Endothelial cell of umbilical vein (primary cell): ENCODE measurements around the gene TMEM62. TPM values are rescaled to one million over a fixed set of nuclear protein-coding genes. Genes with fewer than 3 reads are reported as not detected.
"Not testable (repeated sequence)": the region's sequence is repeated elsewhere in the genome, so short reads cannot be mapped to it uniquely, and the experiment has no call there.

ENCODE experiments used
- BruUV-seq: library from RNA; stranded (reverse); fragments of 400-500 nt; replicated peaks from 2 replicates; lab custom pipeline; 2021; lab: Mats Ljungman, UMichigan
- CTCF ChIA-PET: fragments of 300-600, 350-600 bp; sonication (Branson Sonifier 250); formaldehyde crosslinking; loops from one replicate; lab custom pipeline; 2021; ENCODE audit warnings: antibody characterized with exemption, inconsistent platforms; lab: Charles Lee
- POLR2A ChIA-PET: fragments of 300-600, 350-600 bp; sonication (Branson Sonifier 250); formaldehyde crosslinking; loops from one replicate; lab custom pipeline; 2021; ENCODE audit warnings: antibody characterized with exemption, inconsistent platforms; lab: Charles Lee
- DNase-seq: peaks from one replicate; pipeline ENCODE4 v3.0.0-alpha.2; 2011; ENCODE audit warnings: low read depth, low spot score
- FAIRE-seq: peaks from 2 replicates; lab custom pipeline; 2011; peaks lifted over from hg19 to GRCh38; lab: Jason Lieb, UNC
- H2AFZ ChIP-seq: 2 replicates; pipeline ENCODE4 v1.6.0; 2012; ENCODE audit warnings: low read depth, low read length, control low read depth, inconsistent platforms
- H3K27ac ChIP-seq: 2 replicates; pipeline ENCODE4 v1.5.1; 2011; ENCODE audit warnings: low read depth, mild to moderate bottlenecking, control low read depth, low read length, moderate library complexity; ENCODE audit not compliant: insufficient read depth
- H3K27me3 ChIP-seq, 2 experiments: 2 replicates each; pipeline versions ENCODE4 v1.6.0 to v1.6.1; 2011; ENCODE audit warnings: low read length in 2 of 2, mixed read lengths in 1 of 2; ENCODE audit not compliant: control insufficient read depth in 2 of 2, insufficient read depth in 2 of 2
- H3K36me3 ChIP-seq, 2 experiments: 2 replicates in 1 of 2; 3 replicates in 1 of 2; pipeline ENCODE4 v1.5.1; 2011; ENCODE audit warnings: low read length in 2 of 2, mild to moderate bottlenecking in 1 of 2, moderate library complexity in 1 of 2; ENCODE audit not compliant: control insufficient read depth in 2 of 2, insufficient read depth in 2 of 2; ENCODE audit errors: extremely low read depth in 1 of 2
- H3K4me1 ChIP-seq: 3 replicates; pipeline ENCODE4 v1.5.1; 2011; ENCODE audit warnings: mild to moderate bottlenecking, low read length; ENCODE audit not compliant: control insufficient read depth, insufficient read depth; ENCODE audit errors: extremely low read depth
- H3K4me2 ChIP-seq: 2 replicates; pipeline ENCODE4 v1.6.1; 2011; ENCODE audit warnings: low read length, control low read depth, mixed read lengths; ENCODE audit not compliant: insufficient read depth
- H3K4me3 ChIP-seq, 3 experiments: fragments of 200-600 bp in 1 of 3; sonication (generic), shearing (Covaris generic) in 1 of 3; replicated peaks in 1 of 3; 2 replicates each; pipeline ENCODE4 v1.5.1; 2011 to 2016; ENCODE audit warnings: control low read depth in 3 of 3, low read length in 3 of 3, mild to moderate bottlenecking in 2 of 3, inconsistent platforms in 1 of 3, low read depth in 1 of 3, moderate library complexity in 1 of 3; ENCODE audit not compliant: insufficient read depth in 1 of 3
- H3K79me2 ChIP-seq: 2 replicates; pipeline ENCODE4 v1.6.0; 2012; ENCODE audit warnings: low read length, inconsistent platforms; ENCODE audit not compliant: control insufficient read depth, insufficient read depth
- H3K9ac ChIP-seq: replicated peaks from 2 replicates; pipeline ENCODE3; 2011; ENCODE audit warnings: low read length, control low read depth; ENCODE audit not compliant: insufficient read depth; ENCODE audit errors: extremely low read depth
- H3K9me1 ChIP-seq: replicated peaks from 3 replicates; pipeline ENCODE4 v1.6.0; 2011; ENCODE audit warnings: mild to moderate bottlenecking, low read length; ENCODE audit not compliant: control insufficient read depth, insufficient read depth; ENCODE audit errors: extremely low read depth
- H3K9me3 ChIP-seq: replicated peaks from 2 replicates; pipeline ENCODE4 v1.5.1; 2012; ENCODE audit warnings: low read length, inconsistent platforms; ENCODE audit not compliant: control insufficient read depth, insufficient read depth
- H4K20me1 ChIP-seq: replicated peaks from 2 replicates; pipeline ENCODE3; 2011; ENCODE audit warnings: mild to moderate bottlenecking, low read length; ENCODE audit not compliant: control insufficient read depth, insufficient read depth; ENCODE audit errors: extremely low read depth
- EZH2 ChIP-seq: IDR thresholded peaks from 2 replicates; pipeline ENCODE4 v1.6.1; 2012; ENCODE audit warnings: borderline replicate concordance, low read depth, mild to moderate bottlenecking, moderate library complexity, low read length, inconsistent platforms; ENCODE audit not compliant: severe bottlenecking
- FOS ChIP-seq: IDR thresholded peaks from 2 replicates; pipeline ENCODE4 v1.6.1; 2011; ENCODE audit warnings: mild to moderate bottlenecking, low read length, moderate library complexity, borderline replicate concordance; ENCODE audit not compliant: insufficient read depth
- GATA2 ChIP-seq: IDR thresholded peaks from 2 replicates; pipeline ENCODE4 v1.7.0; 2011; ENCODE audit warnings: low read depth, mild to moderate bottlenecking, moderate library complexity, mixed read lengths, low read length; ENCODE audit not compliant: insufficient read length, insufficient read depth
- JUN ChIP-seq: IDR thresholded peaks from 2 replicates; pipeline ENCODE4 v1.6.1; 2011; ENCODE audit warnings: borderline replicate concordance, low read depth; ENCODE audit not compliant: insufficient read length, insufficient read depth
- MAX ChIP-seq: IDR thresholded peaks from 2 replicates; pipeline ENCODE4 v1.6.1; 2011; ENCODE audit not compliant: insufficient read depth, insufficient read length
- POLR2AphosphoS5 ChIP-seq: IDR thresholded peaks from 2 replicates; pipeline ENCODE4 v1.6.1; 2012; ENCODE audit warnings: low read depth, mild to moderate bottlenecking, control low read depth, low read length, moderate library complexity; ENCODE audit not compliant: insufficient read depth
- dilution Hi-C: fragments of 300-500 bp; cut with MboI; formaldehyde crosslinking; loops from one replicate; pipeline ENCODE4 v1.15.0; 2019; ENCODE audit warnings: low sequenced_read_pairs; ENCODE audit not compliant: extremely low pct_ligation_motif_present
- intact Hi-C: fragments of 100-400 bp; cut with micrococcal nuclease; formaldehyde crosslinking; loops from one replicate; pipeline ENCODE4 v1.10.0; 2022
- polyA plus RNA-seq, 4 experiments: library from polyadenylated mRNA; depleted of rRNA in 3 of 4; stranded (reverse) in 3 of 4; unstranded in 1 of 4; fragments of >200 nt; gene quantifications; 2 replicates each; pipeline versions ENCODE4 v1.2.1 to v1.2.3, GENCODE V29; 2011 to 2012; ENCODE audit warnings: missing spikeins in 1 of 4
- total RNA-seq: library from RNA; stranded (reverse); gene quantifications from 2 replicates; pipeline ENCODE4 v1.2.3, GENCODE V29; 2021

The TMEM62 gene
- total and polyA plus RNA-seq, 2 donors (not counting 3 experiments of a cell fraction or from before 2014, with no cell fraction given), result 10.4 to 22.2 TPM

DNA sequence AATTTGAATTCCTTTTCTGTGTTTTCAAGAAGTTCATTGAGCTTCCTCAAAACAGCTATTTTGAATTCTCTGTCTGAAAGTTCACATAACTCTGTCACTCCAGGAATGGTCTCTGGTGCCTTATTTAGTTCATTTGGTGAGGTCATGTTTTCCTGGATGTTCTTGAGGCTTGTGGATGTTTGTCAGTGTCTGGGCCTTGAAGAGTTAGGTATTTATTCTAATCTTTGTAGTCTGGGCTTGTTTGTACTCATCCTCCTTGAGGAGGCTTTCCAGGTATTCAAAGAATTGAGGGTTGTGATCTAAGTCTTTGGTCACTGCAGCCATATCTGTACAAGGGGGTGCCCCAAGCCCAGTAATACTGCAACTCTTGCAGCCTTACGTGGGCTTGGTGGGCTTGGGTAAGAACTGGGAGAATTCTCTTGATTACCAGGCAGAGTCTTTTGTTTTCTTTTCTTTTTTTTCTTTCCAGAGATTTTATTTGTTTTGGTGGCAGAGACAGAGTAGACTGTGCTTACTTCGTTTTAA is 32.5 kb downstream of the TMEM62 start:
- ChIA-PET POLR2A (no interaction called here), CTCF (no interaction called here)
- no peak for FAIRE-seq
- no peak for TF ChIP-seq JUN
- TF ChIP-seq GATA2, result no peak
- TF ChIP-seq MAX, result no peak
- no peak for TF ChIP-seq FOS
- TF ChIP-seq POLR2AphosphoS5, result no peak
- TF ChIP-seq EZH2, result no peak
- Histone ChIP-seq H2AFZ (no peak overlapping the region), H3K9ac (no peak overlapping the region), H3K27ac (no peak overlapping the region), H4K20me1 (no peaks in the 10 kb centered on the region), H3K4me2 (no peak overlapping the region), H3K27me3 (no peaks in the 10 kb centered on the region), H3K9me1 (no peaks in the 10 kb centered on the region), H3K36me3 (no peaks in the 10 kb centered on the region), H3K9me3 (no peaks in the 10 kb centered on the region), H3K4me1 (peaks cover 13% of the 10 kb centered on the region), H3K79me2 (no peaks in the 10 kb centered on the region), H3K4me3 (no peak overlapping the region)
- intact Hi-C loops, result no loop called here
- BruUV-seq, result no TSS peak
- DNase-seq, result no peak
- dilution Hi-C loops, result no loop called here

- BruUV-seq, H3K4me3 ChIP-seq, FAIRE-seq, intact Hi-C loops, H3K9ac ChIP-seq, H3K4me2 ChIP-seq, H3K27me3 ChIP-seq, H4K20me1 ChIP-seq, H2AFZ ChIP-seq, H3K36me3 ChIP-seq, H3K79me2 ChIP-seq, H3K27ac ChIP-seq, CTCF ChIA-PET, H3K9me3 ChIP-seq, dilution Hi-C loops, H3K9me1 ChIP-seq, POLR2A ChIA-PET, DNase-seq: not testable (repeated sequence)
- peaks cover 13% of the 10 kb centered on the region for H3K4me1 ChIP-seq
Measured at GRCh38 chr15:43167261-43167660, 33.9 kb downstream of the TMEM62 start.
